Thymus (tissue), 11 donors: ENCODE data around the gene AGTRAP. TPM values are rescaled to one million over a fixed set of nuclear protein-coding genes. Genes with fewer than 3 reads are reported as not detected.

Experiments used
- DNase-seq, 9 donors: peaks; one replicate each; pipeline ENCODE4 v3.0.0-alpha.2; 2013; ENCODE audit warnings: low spot score in 9 of 9, low read depth in 6 of 9, missing footprints in 1 of 9
- H3K27ac ChIP-seq, 2 donors: one replicate each; pipeline ENCODE4 v1.5.1; 2013; ENCODE audit warnings: control low read depth in 1 of 2, low read depth in 1 of 2, low read length in 1 of 2, mild to moderate bottlenecking in 1 of 2, moderate library complexity in 1 of 2
- H3K27me3 ChIP-seq, 2 donors: one replicate each; pipeline ENCODE4 v1.5.1; 2013; ENCODE audit warnings: low read length in 1 of 2; ENCODE audit not compliant: control insufficient read depth in 2 of 2, insufficient read depth in 1 of 2
- H3K36me3 ChIP-seq, 2 donors: one replicate each; pipeline ENCODE4 v1.5.1; 2013; ENCODE audit warnings: low read length in 1 of 2, mild to moderate bottlenecking in 1 of 2, moderate library complexity in 1 of 2; ENCODE audit not compliant: control insufficient read depth in 2 of 2, insufficient read depth in 2 of 2
- H3K4me1 ChIP-seq, 2 donors: one replicate each; pipeline ENCODE4 v1.5.1; 2013; ENCODE audit warnings: low read length in 2 of 2; ENCODE audit not compliant: control insufficient read depth in 2 of 2, insufficient read depth in 2 of 2
- H3K4me3 ChIP-seq, 2 donors: one replicate each; pipeline ENCODE4 v1.5.1; 2013; ENCODE audit warnings: low read length in 2 of 2, control low read depth in 1 of 2, mild to moderate bottlenecking in 1 of 2
- H3K9me3 ChIP-seq, 2 donors: one replicate each; pipeline ENCODE4 v1.5.1; 2013; ENCODE audit warnings: low read length in 1 of 2, mild to moderate bottlenecking in 1 of 2; ENCODE audit not compliant: control insufficient read depth in 2 of 2, insufficient read depth in 1 of 2
- WGBS: extraction: QIAGEN DNeasy Blood & Tissue Kit; methylation state at CpG from one replicate; pipeline ENCODE4 v1.1.7; 2013; 5-methylcytosine and 5-hydroxymethylcytosine counted together
- polyA plus RNA-seq: library from polyadenylated mRNA; stranded (reverse); fragments of 200-250 nt; gene quantifications from one replicate; pipeline ENCODE4 v1.2.3, GENCODE V29; 2013
- total RNA-seq: library from RNA; stranded (reverse); fragments of 120-200 nt; gene quantifications from one replicate; pipeline ENCODE4 v1.2.4, GENCODE V29; 2013
- donor health status: healthy.

The AGTRAP gene
- total and polyA plus RNA-seq, 2 donors: 20.5 to 84.2 TPM

- H3K4me1 ChIP-seq: peaks cover 0 to 2% of the 10 kb centered on the region in 2 donors
- WGBS: 97% methylated on average over 3 of the region's 3 CpGs
These were observed 28.2 kb downstream of the AGTRAP start for GRCh38 chr1:11764115-11764514.

GRCh38 chr1:11764519-11764918 is 28.6 kb downstream of the AGTRAP start:
- no peak overlapping the region for H3K27ac ChIP-seq
- H3K4me3 ChIP-seq: no peak overlapping the region
- DNase-seq: no peak
- 90% methylated on average over 7 of the region's 7 CpGs for WGBS
- peaks cover 3 to 30% of the 10 kb centered on the region in 2 donors for H3K27me3 ChIP-seq
- no peaks in the 10 kb centered on the region for H3K36me3 ChIP-seq
- H3K9me3 ChIP-seq: no peaks in the 10 kb centered on the region
- peaks cover 0 to 2% of the 10 kb centered on the region in 2 donors for H3K4me1 ChIP-seq

More at GRCh38 chr1:11764115-11764514, 28.2 kb downstream of the AGTRAP start:
- peaks cover 3 to 30% of the 10 kb centered on the region in 2 donors for H3K27me3 ChIP-seq
- H3K36me3 ChIP-seq: no peaks in the 10 kb centered on the region
- no peak overlapping the region for H3K4me3 ChIP-seq
- no peaks in the 10 kb centered on the region for H3K9me3 ChIP-seq
- H3K27ac ChIP-seq: no peak overlapping the region
- DNase-seq: no peak

- no peak for DNase-seq
- Histone ChIP-seq H3K27me3 (peaks cover 3 to 27% of the 10 kb centered on the region in 2 donors), H3K36me3 (no peaks in the 10 kb centered on the region), H3K4me1 (peaks cover 0 to 2% of the 10 kb centered on the region in 2 donors), H3K9me3 (no peaks in the 10 kb centered on the region), H3K4me3 (no peak overlapping the region), H3K27ac (no peak overlapping the region)
- WGBS: 93% methylated on average over 19 of the region's 19 CpGs
These were observed 29.9 kb downstream of the AGTRAP start for GRCh38 chr1:11765661-11766428.

DNA sequence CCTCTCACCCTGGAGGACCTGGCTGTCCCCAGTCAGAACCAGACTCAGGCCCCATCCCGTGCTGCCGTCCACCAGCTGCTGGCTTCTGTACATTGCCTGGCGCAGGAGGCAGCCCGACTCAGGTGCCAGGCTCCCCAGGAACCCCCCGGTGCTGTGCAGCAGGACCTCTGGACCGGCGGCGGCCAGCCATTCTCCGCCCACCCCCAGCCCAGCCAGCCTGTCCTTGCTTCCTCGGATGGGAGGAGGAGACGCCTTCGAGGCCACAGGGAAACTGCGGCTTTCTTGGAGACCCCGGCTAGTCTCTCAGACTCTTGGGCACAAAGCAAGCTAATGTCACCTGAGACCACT is 30.5 kb downstream of the AGTRAP start:
- no peak for DNase-seq

GRCh38 chr1:11767922-11768704 is 32.2 kb downstream of the AGTRAP start:
- no peak for DNase-seq
- WGBS: 86% methylated on average over 16 of the region's 16 CpGs

More for the DNA sequence above, 30.5 kb downstream of the AGTRAP start:
- 93% methylated on average over 14 of the region's 14 CpGs for WGBS
- Histone ChIP-seq H3K9me3 (no peaks in the 10 kb centered on the region), H3K4me1 (peaks cover 0 to 2% of the 10 kb centered on the region in 2 donors), H3K27me3 (peaks cover 3 to 22% of the 10 kb centered on the region in 2 donors), H3K36me3 (no peaks in the 10 kb centered on the region), H3K4me3 (no peak overlapping the region), H3K27ac (no peak overlapping the region)

DNA sequence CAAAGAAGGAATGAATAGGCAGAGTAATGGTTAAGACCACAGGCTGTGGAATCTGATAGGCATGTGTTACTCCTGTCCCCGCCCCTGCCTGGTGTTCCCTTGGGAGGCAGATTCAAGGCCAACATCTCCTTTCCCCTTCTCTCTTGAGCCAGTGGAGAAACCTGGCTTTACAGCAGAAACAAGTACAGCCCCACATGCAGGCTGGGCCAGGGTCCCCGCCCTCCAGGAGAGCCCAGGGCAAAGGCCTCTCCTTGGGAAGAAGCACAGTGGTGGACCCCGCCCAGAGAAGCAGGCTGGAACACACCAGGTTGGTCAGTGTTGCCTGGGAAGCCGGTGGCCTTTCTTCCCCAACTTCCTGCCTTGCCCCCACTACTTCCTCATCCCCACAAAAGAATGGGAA is 32.9 kb downstream of the AGTRAP start:
- DNase-seq: no peak
- Histone ChIP-seq H3K9me3 (no peaks in the 10 kb centered on the region), H3K4me3 (no peak overlapping the region), H3K27ac (no peak overlapping the region), H3K4me1 (no peaks in the 10 kb centered on the region), H3K36me3 (no peaks in the 10 kb centered on the region), H3K27me3 (peaks cover 0 to 2% of the 10 kb centered on the region in 2 donors)
- WGBS: 65% methylated on average over 4 of the region's 4 CpGs

More at GRCh38 chr1:11767922-11768704, 32.2 kb downstream of the AGTRAP start:
- H3K27ac ChIP-seq: no peak overlapping the region
- no peaks in the 10 kb centered on the region for H3K36me3 ChIP-seq
- H3K9me3 ChIP-seq: no peaks in the 10 kb centered on the region
- no peak overlapping the region for H3K4me3 ChIP-seq
- H3K27me3 ChIP-seq: peaks cover 0 to 5% of the 10 kb centered on the region in 2 donors
- H3K4me1 ChIP-seq: no peaks in the 10 kb centered on the region

GRCh38 chr1:11769274-11769673 is 33.3 kb downstream of the AGTRAP start:
- no peak for DNase-seq

DNA sequence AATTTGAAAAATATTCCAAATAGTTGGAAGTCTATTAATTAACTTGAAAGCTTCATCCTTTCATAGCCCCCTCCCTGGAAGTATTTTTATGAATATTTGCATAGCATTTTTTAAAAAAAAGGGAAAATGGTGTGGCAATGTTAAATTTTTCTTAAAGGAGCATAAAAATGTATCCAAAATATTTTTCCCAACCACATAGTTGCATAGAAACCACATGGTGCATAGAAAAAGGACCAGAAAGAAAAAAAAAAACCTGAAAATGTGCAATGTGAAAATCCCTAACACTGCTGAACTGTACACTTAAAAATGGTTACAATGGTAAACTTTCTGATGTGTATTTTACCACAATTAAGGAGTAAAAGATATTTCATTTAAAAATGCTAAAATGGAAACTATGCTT is 34.1 kb downstream of the AGTRAP start:
- no peaks in the 10 kb centered on the region for H3K4me1 ChIP-seq
- no peak for DNase-seq
- H3K4me3 ChIP-seq: no peak overlapping the region
- H3K9me3 ChIP-seq: no peaks in the 10 kb centered on the region
- no peak overlapping the region for H3K27ac ChIP-seq
- no peaks in the 10 kb centered on the region for H3K27me3 ChIP-seq
- no peaks in the 10 kb centered on the region for H3K36me3 ChIP-seq

More at GRCh38 chr1:11769274-11769673, 33.3 kb downstream of the AGTRAP start:
- Histone ChIP-seq H3K27ac (no peak overlapping the region), H3K9me3 (no peaks in the 10 kb centered on the region), H3K27me3 (peaks cover 0 to under 1% of the 10 kb centered on the region in 2 donors), H3K4me1 (no peaks in the 10 kb centered on the region), H3K36me3 (no peaks in the 10 kb centered on the region), H3K4me3 (no peak overlapping the region)
- 89% methylated on average over 4 of the region's 4 CpGs for WGBS

DNA sequence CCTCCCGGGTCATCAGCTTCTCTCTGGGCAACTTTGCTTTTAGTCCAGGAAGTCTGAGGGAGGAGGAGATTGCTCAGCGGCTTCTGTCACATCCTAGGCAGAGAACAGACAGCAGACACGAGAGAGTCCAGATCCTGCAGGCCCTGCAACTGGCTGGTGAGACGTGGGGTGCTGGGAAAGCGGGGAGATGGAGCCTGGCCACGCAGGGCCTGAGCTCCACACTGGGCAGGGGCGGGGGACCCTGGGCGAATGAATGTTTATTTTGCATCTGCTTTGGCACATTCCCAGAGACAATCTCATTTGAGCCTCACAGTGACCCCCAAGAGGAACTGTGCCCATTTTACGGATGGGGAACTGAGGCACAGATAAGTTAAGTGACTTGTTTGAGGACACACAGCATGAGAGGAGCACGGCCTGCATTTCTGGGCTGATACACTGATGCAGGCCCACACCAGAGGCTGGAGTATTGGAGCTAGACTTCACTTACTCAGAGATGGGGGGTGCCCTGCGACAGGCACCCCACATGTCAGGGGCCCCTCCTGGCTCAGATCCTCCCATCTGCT is 35.6 kb downstream of the AGTRAP start:
- H3K4me1 ChIP-seq: no peaks in the 10 kb centered on the region
- H3K36me3 ChIP-seq: no peaks in the 10 kb centered on the region
- 77% methylated on average over 11 of the region's 11 CpGs for WGBS
- H3K27me3 ChIP-seq: no peaks in the 10 kb centered on the region
- H3K9me3 ChIP-seq: no peaks in the 10 kb centered on the region
- DNase-seq: no peak
- H3K4me3 ChIP-seq: no peak overlapping the region
- no peak overlapping the region for H3K27ac ChIP-seq
